NT2/D1 (cell line): ENCODE results near the gene PGPEP1.

Experiments
- SUZ12 ChIP-seq: IDR thresholded peaks from 2 replicates; pipeline ENCODE4 v1.6.1; 2011; ENCODE audit not compliant: insufficient read length, insufficient read depth; ENCODE audit errors: extremely low read depth
- YY1 ChIP-seq: IDR thresholded peaks from 2 replicates; pipeline ENCODE4 v1.6.1; 2011; ENCODE audit not compliant: insufficient read length, insufficient read depth

GRCh38 chr19:18401580-18402112, 61.2 kb downstream of the PGPEP1 start:
- TF ChIP-seq SUZ12 (no peak), YY1 (no peak)
